Peyer's patch (tissue), 4 donors: Measurements from ENCODE around the gene ZFHX3. TPM values are rescaled to one million over a fixed set of nuclear protein-coding genes. Genes with fewer than 3 reads are reported as not detected.

ENCODE experiments used
- DNase-seq, 3 donors: peaks; one replicate each; pipeline ENCODE4 v3.0.0-alpha.2; 2017 to 2019
- H3K27ac ChIP-seq, 4 donors: fragments of 200-600 bp; sonication (generic); one replicate each; pipeline ENCODE4 v1.5.1; 2016 to 2019
- H3K27me3 ChIP-seq, 2 donors: fragments of 200-600 bp; sonication (generic); one replicate each; pipeline ENCODE4 v1.5.1; 2019
- H3K36me3 ChIP-seq, 3 donors: fragments of 200-600 bp; sonication (generic); one replicate each; pipeline ENCODE4 v1.5.1; 2016 to 2019
- H3K4me1 ChIP-seq, 4 donors: fragments of 200-600 bp; sonication (generic); one replicate each; pipeline ENCODE4 v1.5.1; 2016 to 2019
- H3K4me3 ChIP-seq, 4 donors: fragments of 200-600 bp; sonication (generic); 1 replicate in 3 of 4; 2 replicates in 1 of 4; pipeline ENCODE4 v1.5.1; 2016 to 2019; ENCODE audit warnings: mild to moderate bottlenecking in 1 of 4
- H3K9me3 ChIP-seq, 4 donors: fragments of 200-600 bp; sonication (generic); one replicate each; pipeline ENCODE4 v1.5.1; 2016 to 2019; ENCODE audit warnings: mild to moderate bottlenecking in 1 of 4
- POLR2A ChIP-seq, 2 donors: fragments of 450-650 bp; IDR thresholded peaks; one replicate each; pipeline ENCODE4 v1.5.1; 2017; ENCODE audit warnings: antibody characterized with exemption in 2 of 2, mild to moderate bottlenecking in 2 of 2, moderate library complexity in 2 of 2
- total RNA-seq, 4 donors: library from RNA; depleted of rRNA; stranded (reverse); fragments of >200 nt; gene quantifications; one replicate each; pipeline ENCODE4 v1.1.0, GENCODE V29; 2016
- TF ChIP-seq, protein P1 (sequence below), 6 experiments: fragments of 450-650 bp in 4 of 6; fragments of 200-600 bp in 2 of 6; sonication (generic) in 1 of 6; IDR thresholded peaks; one replicate each; pipeline ENCODE4 v1.5.1; 2017 to 2019; ENCODE audit warnings: antibody characterized with exemption in 6 of 6, mild to moderate bottlenecking in 3 of 6, moderate library complexity in 1 of 6

The ZFHX3 gene
- total RNA-seq, 4 donors from 2014 or later: 6.3 to 39.6 (median 14.6) TPM

DNA sequence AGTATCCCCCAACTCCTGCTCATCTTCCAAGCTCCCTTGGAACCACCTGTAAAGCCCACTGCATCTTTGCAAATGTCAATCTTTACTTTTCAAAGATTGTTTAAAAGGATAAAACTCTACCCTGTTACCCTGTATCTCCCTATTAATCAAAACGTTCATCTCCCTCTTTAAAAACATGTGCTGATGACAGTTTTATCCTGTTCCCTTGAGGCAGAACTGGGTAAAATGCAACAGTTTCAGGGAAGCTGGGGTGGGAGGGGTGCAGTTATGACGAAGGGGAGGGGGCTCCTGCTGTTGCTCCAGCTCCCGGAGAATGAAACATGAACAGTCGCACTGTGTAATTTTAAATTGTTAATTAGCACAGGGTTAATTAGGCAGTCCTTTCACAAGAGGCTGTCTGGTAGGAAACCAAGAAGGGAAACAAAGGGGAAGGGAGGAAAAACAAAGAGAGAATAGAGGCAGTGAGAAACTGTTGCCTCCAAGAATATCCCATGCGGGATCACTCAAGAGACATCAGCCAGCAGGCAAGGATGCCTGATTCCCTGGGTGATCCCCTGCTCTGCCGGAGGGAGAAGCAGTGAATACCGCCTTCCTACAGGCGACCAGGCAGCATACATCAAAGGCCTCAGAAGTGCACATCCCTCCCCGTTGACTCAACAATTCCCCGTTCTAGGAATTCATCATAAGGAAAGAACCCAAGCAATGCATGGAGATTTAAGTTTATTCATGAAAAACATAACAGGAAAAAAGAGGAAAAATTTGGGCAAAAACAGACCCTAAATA lies 84.2 kb downstream of the ZFHX3 start:
- Histone ChIP-seq H3K27ac (no peak overlapping the region), H3K27me3 (no peaks in the 10 kb centered on the region), H3K4me3 (no peak overlapping the region), H3K4me1 (no peaks in the 10 kb centered on the region), H3K36me3 (peaks cover 0 to 9% (median 0%) of the 10 kb centered on the region in 3 donors), H3K9me3 (no peaks in the 10 kb centered on the region)
- DNase-seq: no peak
- TF ChIP-seq, protein P1, sequence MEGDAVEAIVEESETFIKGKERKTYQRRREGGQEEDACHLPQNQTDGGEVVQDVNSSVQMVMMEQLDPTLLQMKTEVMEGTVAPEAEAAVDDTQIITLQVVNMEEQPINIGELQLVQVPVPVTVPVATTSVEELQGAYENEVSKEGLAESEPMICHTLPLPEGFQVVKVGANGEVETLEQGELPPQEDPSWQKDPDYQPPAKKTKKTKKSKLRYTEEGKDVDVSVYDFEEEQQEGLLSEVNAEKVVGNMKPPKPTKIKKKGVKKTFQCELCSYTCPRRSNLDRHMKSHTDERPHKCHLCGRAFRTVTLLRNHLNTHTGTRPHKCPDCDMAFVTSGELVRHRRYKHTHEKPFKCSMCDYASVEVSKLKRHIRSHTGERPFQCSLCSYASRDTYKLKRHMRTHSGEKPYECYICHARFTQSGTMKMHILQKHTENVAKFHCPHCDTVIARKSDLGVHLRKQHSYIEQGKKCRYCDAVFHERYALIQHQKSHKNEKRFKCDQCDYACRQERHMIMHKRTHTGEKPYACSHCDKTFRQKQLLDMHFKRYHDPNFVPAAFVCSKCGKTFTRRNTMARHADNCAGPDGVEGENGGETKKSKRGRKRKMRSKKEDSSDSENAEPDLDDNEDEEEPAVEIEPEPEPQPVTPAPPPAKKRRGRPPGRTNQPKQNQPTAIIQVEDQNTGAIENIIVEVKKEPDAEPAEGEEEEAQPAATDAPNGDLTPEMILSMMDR (IDR thresholded peaks at IDR 0.05): no peak
- no peak for TF ChIP-seq POLR2A (IDR thresholded peaks at IDR 0.05)

DNA sequence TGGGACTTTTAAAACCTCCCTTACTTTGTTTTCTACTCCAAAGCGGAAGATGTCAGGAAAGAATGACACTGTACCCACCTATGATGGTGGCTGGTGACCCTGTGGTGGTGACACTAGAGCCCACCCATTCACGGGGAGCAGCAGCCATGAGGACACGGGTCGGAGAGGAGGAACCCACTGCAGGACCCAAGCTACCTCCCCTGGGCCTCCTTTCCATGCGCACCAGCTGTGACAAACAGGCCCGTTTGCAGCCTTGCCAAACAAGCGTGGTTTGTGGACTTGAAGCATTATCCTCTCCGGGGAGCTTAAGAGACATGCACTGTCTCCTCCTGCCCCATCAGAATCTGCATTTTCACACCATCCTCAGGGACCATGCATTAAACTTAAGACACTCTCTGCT lies 85.6 kb downstream of the ZFHX3 start:
- H3K27me3 ChIP-seq: no peaks in the 10 kb centered on the region
- no peak for DNase-seq
- H3K27ac ChIP-seq: no peak overlapping the region
- H3K36me3 ChIP-seq: peaks cover 0 to 15% (median 0%) of the 10 kb centered on the region in 3 donors
- no peaks in the 10 kb centered on the region for H3K9me3 ChIP-seq
- TF ChIP-seq, protein P1 (IDR thresholded peaks at IDR 0.05): no peak
- TF ChIP-seq POLR2A (IDR thresholded peaks at IDR 0.05): no peak
- H3K4me3 ChIP-seq: no peak overlapping the region
- no peaks in the 10 kb centered on the region for H3K4me1 ChIP-seq

DNA sequence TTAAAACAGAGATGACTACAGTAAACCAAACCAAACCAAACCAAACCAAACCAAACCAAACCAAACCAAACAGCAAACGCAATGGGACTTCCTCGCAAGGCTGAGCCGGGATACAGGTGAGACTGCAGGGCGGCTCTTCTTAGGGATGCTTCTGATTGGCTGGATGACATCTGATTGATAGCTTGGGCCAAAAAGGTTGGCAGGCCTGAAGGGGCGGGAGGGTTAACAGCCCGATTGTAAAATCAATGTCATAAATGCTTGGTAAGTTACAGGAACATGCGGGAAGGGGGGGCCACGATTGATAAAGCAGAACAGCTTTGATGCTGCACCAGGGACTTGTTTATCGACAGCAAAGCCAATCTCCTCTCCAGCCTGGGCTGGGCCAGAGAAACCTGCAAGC lies 86.1 kb downstream of the ZFHX3 start:
- Histone ChIP-seq H3K9me3 (no peaks in the 10 kb centered on the region), H3K36me3 (peaks cover 0 to 16% (median 0%) of the 10 kb centered on the region in 3 donors), H3K4me3 (no peak overlapping the region), H3K4me1 (no peaks in the 10 kb centered on the region), H3K27ac (no peak overlapping the region), H3K27me3 (no peaks in the 10 kb centered on the region)
- peak in 1 of 3 donors; percentile 52 for DNase-seq
- TF ChIP-seq, protein P1 (IDR thresholded peaks at IDR 0.05): no peak
- no peak for TF ChIP-seq POLR2A (IDR thresholded peaks at IDR 0.05)

DNA sequence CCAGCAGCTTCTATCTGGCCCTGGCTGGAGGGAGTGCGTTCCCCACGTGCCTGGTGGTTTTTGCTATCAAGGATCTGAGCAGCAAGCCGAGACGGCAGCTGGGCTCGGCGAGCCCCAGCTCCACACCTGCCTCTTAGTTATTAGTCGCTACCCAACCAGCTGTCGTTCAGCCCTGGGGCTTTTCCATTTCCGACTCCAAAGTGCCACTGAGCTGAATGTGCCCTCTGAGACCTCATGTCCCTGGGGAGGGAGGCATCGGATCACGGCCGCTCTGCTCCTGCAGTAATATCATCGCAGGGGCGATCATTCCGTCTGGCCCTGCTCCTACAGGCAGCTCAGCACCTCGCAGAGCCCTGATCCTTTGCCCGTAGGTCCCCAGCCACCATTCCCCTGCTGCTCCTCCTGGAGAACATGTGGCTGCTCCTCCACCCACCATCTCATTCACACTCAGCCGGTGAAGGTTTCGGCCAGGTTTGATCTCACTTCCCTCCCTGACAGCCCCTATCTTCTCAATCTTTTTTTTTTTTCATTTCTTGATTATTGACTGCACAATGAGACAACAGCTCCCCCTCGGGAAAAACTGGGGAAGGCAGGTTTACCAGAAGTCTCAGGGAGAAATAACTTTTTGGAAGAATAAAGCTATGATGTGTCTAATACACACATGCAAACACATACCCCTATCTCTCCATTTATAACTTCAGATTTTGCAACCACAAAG lies 86.7 kb downstream of the ZFHX3 start:
- Histone ChIP-seq H3K9me3 (no peaks in the 10 kb centered on the region), H3K27me3 (no peaks in the 10 kb centered on the region), H3K36me3 (peaks cover 0 to 16% (median 0%) of the 10 kb centered on the region in 3 donors), H3K4me1 (no peaks in the 10 kb centered on the region), H3K4me3 (no peak overlapping the region), H3K27ac (no peak overlapping the region)
- no peak for DNase-seq
- no peak for TF ChIP-seq POLR2A (IDR thresholded peaks at IDR 0.05)
- TF ChIP-seq, protein P1 (IDR thresholded peaks at IDR 0.05): peak in 3 of 6 experiments; percentile 39 to 49 (median 39)

DNA sequence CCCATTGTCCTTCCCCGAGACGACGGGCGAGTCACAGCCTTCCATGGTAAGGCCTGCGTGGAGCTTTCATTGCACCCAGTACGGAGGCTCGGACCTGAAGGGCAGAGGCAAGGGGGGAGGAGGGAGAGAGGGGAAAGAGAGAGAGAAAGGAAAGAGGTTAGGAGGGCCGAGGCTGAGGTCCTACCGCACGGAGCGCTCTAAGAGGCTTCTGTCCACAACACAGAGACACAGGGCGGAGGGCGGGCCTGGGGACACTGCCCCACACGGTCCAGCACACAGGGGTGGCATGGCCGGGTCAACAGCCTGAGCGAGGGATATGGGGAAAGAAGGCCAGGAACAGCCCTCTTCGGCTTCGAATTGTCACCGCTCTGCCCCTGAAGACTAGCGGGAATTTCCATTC lies 87.8 kb downstream of the ZFHX3 start:
- Histone ChIP-seq H3K9me3 (no peaks in the 10 kb centered on the region), H3K27me3 (no peaks in the 10 kb centered on the region), H3K4me3 (no peak overlapping the region), H3K27ac (no peak overlapping the region), H3K4me1 (no peaks in the 10 kb centered on the region), H3K36me3 (peaks cover 0 to 16% (median 0%) of the 10 kb centered on the region in 3 donors)
- TF ChIP-seq POLR2A (IDR thresholded peaks at IDR 0.05): no peak
- TF ChIP-seq, protein P1 (IDR thresholded peaks at IDR 0.05): no peak
- DNase-seq: no peak
